HG02943 (cell line): Measurements from ENCODE around the gene GALR2.

Source experiments
- ATAC-seq: cut with Tn5 transposase; IDR thresholded peaks from one replicate; pipeline ENCODE4 v1.9.1; 2021; ENCODE audit warnings: mild to moderate bottlenecking, low read depth, moderate library complexity; ENCODE audit not compliant: unreplicated experiment

The GALR2 gene

DNA sequence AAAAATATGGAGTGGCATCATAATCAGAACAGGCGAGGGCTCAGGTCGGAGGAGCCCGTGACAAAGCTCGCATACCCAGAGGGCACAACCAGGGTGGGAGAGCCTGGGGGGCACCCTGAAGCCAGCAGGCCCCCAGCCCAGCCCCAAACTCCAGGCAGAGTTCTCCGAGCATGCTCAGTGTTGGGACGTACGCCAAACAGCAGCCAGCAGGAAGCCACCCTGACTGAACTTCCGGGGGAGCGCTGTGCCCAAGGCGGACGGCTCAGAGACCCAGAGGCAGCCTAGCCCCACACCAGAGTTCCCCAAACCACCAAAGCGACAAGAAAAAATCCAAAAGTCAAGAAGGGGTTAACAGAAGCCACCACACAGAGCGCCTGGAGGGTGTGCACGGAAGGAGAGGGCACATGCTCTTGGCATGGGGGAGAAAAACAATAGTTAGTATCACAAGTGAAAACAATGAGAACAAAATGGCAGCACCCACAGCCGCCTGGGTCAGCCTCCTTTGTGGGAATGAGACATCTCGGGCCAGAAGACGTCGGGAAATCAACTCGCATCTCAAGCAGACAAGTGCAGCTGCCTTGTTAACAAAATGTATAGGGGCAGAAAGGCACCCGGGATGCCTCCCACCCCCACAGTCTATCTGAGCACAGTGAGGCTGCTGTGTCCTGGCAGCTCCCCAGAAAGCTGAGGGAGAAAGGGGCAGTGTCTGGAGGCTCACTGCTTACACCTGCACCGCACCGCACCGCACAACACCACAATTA, 17.1 kb downstream of the GALR2 start:
- no peak for ATAC-seq

DNA sequence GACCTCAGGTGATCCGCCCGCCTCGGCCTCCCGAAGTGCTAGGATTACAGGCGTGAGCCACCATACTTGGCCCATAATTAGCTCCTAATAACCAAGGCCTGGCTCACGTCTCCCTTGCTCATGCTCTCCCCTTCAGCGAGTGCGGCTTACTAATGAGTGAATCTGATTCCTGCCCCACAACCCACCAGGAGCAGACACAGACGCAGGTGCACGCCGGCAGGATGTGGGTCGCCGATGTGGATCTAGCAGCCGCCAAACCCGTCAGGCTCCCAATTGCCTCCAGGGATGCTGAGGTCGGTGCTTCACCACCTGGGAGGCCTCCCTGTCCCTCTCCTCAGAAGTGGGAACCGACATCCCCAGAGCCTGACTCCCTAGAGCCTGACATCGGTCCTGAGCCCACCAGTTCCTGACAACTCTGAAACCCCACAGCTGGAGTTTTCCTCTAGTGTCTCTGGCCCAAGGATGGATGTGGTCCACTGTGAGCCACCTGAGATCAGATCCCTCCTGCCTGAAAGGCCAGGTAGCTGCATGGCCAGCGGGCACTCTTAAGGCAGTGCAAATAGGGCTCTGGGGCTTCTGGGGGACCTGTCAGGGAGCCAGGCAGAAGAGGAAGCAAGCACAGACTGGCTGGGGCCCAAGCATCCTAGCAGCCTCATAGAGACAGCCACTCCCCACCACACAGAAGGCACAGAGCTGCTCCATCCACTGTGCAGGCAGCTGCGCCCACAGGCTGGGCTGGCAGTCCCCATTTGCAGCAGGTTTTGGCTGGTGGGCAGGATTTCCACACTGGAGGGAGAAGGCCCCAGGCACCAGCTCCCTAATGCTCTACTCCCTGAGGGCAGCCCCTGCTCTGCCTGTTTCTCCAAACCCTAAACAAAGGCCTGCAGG, 18.2 kb downstream of the GALR2 start:
- ATAC-seq, result no peak

DNA sequence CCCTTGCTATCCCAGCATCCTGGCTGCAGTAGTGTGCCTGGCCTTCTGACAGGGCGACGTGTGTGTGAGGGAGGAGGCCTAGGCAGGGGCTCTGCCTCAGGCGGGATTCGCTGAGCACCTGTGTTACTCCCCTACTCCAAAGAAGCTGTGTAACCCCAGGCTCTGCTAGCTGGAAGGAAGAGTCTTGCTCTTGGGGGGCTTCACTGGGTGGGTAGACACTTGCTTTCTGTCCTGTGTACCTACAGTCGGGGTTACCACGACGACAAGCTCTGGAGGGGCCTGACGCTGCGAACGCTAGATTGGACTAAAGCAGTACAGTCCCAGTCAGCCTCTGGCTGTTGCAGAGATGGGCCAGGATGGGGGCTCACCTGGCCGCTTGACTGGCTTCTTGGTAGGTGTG, 19.5 kb downstream of the GALR2 start:
- ATAC-seq, result no peak

DNA sequence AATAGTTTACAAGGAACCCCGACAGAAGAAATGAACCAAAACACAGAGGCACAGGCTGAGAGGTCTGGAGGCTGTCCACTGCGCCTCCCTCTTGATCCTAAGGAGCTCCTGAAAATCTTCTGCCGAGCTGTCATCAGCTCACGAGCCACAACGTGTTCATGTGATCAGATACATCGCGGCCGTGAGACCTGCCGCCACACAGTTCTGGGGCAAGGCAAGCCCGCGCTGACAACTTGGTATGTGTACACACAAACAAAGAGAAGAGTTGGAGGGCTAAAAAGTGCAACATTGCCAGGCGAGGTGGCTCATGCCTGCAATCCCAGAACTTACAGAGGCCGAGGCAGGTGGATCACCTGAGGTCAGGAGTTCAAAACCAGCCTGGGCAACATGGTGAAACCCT, 21.4 kb downstream of the GALR2 start:
- ATAC-seq, result no peak

DNA sequence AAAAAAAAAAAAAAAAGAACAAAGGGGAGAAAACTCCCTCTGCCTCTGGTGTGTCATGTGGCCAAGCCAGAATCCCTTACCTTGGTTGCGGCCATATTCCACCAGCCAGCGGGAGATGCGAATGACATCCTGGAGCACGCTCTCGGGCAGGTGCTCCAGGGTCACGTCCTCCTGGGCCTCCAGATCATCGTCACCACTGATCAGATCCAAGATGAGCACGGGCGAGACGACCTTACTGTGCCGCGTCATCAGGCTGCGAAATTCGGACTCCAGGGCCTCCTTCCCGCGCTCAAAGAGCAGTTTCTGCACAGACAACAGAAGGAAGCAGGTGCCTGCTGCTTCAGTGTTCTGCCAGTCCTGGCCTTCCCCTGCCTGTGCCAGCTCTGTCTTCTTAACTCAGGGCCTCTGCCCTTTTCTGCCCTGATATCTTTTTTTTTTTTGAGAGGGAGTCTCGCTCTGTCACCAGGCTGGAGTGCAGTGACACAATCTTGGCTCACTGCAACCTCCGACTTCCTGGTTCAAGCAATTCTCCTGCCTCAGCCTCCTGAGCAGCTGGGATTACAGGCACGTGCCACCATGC, 23.2 kb downstream of the GALR2 start:
- ATAC-seq, result no peak

DNA sequence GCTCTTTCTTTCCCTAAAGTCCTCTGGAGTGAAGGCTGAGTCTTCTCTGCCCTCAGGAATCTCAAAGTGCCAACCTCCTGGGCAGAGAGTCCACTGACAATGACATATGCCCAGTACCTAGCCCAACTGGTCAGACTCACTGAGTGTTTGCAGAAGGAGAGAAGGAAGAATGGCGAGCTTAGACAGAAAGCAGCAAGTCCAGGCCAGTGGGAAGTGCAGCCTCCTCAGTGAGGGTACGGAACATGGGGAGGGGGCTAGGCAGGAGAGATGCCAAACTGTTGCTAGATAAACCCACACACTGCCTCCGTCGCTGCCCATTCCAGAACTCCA, 28.3 kb downstream of the GALR2 start:
- ATAC-seq, result peak; percentile 11

DNA sequence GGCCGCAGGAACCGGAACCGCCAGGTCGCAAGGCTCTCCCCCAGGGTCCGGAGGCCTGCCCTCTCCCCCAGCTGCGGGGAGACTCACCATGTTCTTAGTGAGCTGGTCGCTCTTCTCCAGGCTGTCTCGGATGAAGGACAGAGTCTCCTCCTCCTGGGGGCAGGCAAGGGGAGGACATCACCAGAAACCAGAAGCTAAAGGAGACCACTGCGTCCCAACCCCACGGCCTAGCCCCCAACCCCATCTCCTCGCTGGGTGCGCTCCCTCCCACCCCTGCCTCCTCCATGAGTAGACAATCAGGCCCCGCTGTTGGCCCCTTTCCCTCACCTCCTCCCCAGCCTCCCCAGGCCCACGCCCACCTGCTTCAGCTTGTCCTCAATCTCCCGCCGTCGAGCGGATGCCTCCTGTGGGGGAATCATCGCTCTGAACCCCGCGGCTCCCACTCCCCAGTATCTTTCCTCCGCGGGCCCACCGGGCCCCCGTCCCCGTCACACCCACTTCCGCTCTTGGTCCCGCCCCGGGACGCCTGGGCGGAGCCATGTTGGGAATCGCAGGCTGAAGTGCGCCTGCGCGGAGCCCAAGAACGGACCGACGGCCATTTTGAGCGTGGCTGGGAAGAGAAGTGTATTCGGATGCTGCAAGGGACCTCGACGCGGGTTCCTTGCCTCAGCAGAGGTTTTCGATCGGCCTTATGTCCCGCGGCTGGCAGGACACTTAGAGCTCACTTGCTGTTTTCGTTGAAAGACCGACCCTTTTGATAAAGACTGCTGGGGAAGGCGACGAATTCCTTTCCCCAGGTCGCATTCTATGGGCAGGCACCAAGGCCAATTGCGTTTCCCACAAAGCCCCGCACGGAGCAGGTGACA, 28.9 kb downstream of the GALR2 start, which contains the start of gene EXOC7:
TSS of gene EXOC7 (minus strand) at position 514 of the 866 bp plus-strand sequence. CDS start at position 419, 95 bp downstream.
- ATAC-seq, result peak; percentile 56

DNA sequence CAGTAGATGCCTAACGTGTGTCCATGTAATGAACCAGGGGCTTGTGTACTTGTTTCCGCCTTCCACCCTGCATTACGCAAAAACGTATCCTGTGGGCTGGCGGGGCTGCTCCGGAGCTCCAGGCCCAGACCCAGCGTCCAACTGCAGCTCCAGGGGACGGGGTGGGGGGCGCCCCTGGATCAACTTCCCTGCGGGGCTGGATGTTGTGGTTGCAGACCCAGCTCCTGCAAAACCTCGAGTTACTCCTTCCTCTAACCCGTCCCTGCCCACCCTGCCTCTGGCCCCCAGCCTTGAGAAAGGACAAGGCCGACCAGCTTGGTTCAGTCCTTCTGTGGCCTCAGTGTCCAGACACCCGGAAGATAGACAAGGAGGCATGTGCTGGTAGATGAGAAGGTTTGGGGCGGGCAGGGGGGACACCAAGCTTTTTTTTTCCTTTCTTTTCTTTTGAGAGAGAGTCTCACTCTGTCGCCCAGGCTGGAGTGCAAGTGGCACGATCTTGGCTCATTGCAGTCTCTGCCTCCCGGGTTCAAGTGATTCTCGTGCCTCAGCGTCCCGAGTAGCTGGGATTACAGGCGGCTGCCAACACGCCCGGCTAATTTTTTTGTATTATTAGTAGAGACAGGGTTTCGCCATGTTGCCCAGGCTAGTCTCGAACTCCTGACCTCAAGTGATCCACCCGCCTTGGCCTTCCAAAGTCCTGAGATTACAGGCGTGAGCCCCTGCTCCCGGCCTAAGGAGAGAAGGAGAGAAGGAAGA, 29.7 kb downstream of the GALR2 start:
- ATAC-seq, result no peak

DNA sequence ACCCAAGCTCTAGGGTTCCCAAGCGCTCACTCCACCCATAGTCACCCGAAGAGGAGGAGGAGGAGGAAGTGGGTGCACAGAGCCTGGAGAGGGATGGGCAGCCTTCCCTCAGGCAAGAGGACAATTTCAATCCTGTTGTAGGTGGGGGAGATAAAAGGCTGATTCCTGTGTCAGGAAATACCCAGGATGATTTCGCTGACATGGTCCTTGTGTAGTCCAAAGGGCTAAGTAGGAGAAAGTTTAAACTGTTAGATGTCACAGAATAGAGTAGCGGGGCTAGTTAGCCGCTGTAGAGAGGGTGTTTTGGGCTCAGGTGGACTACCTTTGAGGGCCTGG, 30.3 kb downstream of the GALR2 start:
- ATAC-seq, result no peak

DNA sequence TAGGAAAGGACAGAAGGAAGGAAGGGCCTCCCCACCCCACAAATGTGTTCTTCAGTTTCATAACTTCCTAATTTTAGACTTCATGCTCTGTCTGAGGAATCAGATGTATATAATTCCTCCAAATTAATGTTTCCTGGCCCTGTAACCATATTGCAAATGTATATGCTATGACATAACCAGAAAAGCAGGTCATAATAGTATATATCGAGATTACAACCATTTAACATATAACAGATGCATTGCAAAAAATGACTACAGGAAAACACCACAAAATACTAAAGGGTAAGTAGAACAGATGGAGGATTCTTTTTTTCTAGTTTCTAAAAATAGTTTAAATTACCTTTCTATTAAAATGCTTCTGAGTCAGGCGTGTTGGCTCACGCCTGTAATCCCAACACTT, 32.1 kb downstream of the GALR2 start:
- no peak for ATAC-seq

DNA sequence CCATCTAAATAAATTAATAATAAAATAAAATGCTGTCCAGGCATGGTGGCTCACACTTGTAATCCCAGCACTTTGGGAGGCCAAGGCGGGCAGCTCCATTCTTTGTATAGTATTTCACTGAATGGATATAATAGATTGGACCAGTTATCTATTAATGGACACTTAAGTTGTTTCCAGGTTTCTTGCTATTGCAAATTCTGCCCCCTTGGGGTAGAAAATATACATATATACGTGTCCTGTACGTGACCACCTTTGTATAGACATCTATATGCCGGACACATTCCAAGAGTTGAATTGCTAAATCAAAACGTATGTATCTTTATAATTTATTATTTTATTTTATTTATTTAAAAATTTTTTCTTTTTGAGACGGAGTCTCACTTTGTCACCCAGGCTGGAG, 32.9 kb downstream of the GALR2 start:
- no peak for ATAC-seq

DNA sequence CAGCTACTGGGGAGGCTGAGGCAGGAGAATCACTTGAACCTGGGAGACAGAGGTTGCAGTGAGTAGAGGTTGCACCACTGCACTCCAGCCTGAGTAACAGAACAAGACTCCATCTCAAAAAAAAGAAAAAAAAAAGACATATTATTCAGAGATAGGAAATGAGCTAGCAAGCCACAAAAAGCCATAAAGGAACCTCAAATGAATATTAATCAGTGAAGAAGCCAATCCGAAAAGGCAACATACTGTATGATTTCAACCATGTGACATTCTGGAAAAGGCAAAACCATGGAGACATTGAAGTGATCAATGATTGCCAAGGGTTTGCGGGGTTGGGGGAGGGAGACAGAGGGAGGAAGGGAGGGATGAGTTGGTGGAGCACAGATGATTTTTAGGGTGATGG, 37.4 kb downstream of the GALR2 start:
- no peak for ATAC-seq

DNA sequence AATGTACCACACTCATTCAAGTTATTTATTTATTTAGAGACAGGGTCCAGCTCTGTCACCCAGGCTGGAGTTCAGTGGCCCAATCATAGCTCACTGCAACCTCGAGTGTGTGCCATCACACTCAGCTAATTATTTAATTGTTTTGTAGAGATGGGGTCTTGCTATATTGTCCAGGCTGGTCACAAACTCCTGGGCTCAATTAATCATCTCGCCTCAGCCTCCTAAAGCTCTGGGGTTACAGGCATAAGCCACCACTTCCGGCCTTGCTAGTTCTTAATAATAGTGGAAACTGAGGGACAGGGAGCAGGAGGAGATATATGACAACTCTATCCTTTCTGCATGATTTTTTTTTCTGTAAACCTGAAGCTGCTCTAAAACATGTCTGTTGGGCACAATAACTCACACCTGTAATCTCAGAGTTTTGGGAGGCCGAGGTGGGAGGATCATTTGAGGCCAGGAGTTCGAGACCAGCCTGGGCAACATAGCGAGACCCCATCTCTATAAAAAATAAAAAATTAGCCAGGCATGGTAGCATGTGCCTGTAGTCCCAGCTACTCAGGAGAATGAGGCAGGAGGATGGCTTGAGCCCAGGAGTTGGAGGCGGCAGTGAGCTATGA, 40.7 kb downstream of the GALR2 start:
- ATAC-seq, result no peak

DNA sequence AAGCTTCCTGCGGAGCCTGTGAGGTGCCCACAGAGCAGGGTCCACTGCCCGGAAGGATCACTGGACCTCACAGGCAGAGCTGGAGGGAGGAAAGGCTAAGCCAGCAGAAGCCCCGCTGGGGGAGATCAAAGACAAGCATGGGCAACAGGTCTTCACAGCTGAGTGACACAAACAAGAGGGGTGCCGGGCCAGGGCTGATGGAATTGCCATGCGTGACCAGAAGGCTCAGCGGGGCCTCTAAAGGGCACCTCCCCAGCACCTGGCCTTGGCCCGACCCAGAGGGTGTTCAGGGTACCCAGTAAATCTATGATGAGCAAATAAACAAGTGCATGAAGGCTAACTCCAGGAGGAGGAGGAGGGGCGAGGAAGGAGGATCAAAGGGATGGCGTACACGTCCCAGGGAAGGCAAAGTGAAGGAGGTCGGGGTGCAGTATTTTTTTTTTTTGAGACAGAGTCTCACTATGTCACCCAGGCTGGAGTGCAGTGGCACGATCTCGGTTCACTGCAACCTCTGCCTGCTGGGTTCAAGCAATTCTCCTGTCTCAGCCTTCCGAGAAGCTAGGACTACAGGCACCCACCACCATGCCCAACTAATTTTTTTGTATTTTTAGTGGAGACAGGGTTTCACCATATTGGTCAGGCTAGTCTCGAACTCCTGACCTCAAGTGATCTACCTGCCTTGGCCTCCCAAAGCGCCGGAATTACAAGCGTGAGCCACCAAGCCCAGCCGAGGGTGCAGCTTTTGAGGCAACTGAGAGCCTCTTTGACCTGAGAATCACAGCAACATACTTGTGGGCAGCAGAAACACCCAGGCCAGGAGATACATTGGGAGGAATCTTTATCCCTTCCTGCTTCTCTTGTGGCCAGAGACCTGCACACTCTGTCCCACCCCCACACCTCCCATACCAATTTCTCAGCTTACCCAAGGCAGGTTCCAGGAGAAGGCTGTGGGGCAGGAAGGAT, 45.1 kb downstream of the GALR2 start:
- ATAC-seq, result no peak

DNA sequence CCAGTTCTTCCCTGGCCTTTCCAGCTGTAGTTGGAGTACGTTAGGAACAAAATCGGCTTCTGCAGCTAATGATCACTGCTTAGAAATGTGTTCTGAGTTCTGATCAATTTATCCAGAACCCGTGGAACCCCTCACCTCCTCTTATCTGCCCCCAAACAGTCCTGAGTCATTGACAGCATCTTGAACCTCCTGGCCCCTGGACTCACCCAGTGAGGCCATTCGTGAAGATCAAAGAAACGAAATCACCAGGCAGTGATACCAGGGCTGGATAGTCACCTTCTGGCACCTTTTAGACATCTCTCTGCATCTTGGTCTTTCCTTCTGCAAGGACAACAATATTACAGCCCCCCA, 46.1 kb downstream of the GALR2 start:
- no peak for ATAC-seq

DNA sequence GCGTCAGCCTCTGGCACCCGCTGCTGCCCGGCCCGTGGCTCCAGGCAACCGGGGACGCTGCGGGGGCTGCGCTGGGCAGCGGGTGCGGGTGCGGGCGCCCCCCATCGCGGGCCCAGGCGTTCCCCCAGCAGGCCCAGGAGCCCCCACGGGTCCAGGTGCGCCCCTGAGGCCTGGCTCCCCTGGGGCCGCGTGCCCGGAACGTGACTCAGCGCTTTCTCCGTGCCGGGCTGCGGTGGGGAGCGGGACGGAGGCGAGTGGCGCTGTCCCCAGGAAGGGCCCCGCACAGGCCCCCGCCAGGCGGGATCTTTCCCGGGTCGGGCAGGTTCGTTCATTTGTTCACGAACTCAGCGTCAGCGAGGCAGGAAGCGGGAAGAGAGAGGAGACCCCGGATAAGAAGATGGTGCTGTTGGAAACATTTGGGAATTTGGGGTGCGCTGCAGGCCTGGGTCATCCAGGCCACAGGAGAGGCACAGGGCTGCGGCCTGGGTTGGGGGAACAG, 47.4 kb downstream of the GALR2 start:
- ATAC-seq, result no peak

DNA sequence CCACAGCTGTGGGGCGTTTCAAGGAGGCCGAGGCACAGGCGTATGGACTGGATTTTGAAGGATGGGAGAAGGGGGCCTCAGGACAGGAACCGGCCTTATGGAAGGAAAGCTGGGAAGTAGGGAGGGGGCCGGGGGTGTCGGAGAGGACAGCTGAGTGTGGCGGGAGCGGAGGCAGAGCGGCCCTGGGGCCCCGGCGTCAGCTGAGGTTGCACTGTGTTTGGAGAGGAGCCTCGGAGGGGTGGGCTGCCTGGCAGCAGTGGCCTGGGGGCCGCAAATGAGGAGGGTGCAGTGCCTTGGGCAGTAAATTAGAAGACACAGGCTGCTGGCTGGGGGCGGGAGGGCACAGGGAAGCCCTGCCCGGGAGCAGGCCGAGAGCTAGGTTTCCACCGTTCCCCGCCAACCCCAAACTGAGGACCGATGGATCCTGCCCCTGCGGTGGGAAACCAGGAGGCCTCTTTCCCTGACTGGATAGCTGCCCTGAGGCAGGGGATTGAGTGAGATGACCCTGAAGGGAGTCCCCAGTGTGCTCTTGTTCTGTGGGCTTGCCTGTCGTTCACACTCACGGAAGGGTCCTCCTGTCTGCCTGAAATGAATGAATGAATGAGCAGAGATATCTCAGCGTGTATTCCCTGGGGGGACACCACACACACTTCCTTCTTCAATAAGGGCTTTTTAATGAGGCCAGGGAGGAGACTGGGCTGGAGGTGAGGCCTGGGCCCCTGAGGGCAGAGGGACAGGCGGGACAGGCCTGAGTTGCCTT, 48.0 kb downstream of the GALR2 start:
- ATAC-seq, result no peak

DNA sequence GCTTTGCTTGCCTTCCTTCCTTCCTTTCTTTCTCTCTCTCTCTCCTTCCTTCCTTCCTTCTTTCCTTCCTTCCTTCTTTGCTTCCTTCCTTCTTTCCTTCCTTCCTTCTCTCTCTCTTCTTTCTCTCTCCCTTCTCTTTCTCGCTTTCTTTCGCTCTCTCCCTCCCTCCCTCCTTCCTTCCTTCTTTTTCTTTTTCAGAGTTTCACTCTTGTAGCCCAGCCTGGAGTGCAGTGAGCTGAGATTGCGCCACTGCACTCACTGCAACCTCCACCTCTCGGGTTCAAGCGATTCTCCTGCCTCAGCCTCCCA, 48.6 kb downstream of the GALR2 start:
- ATAC-seq, result no peak
